Measurements from ENCODE around the gene CYP39A1.
"Not testable (repeated sequence)": the region's sequence is repeated elsewhere in the genome, so short reads cannot be mapped to it uniquely, and the experiment has no call there.

Gene CYP39A1

GRCh38 chr6:46651006-46651405, 1.6 kb downstream of the CYP39A1 start:
- FAIRE-seq (no peak), DNase-seq (ENCODE audit: extremely low spot score, insufficient read length, low read depth) (no peak)

GRCh38 chr6:46648869-46649492, 3.6 kb downstream of the CYP39A1 start:
- DNase-seq (ENCODE audit: extremely low spot score, insufficient read length, low read depth) (no peak), FAIRE-seq (no peak)

- not testable (repeated sequence) for FAIRE-seq
Measured at GRCh38 chr6:46648108-46648507, 4.5 kb downstream of the CYP39A1 start.

GRCh38 chr6:46645265-46645664, 7.4 kb downstream of the CYP39A1 start:
- DNase-seq (ENCODE audit: extremely low spot score, insufficient read length, low read depth) = no peak
- no peak for FAIRE-seq

More at GRCh38 chr6:46648108-46648507, 4.5 kb downstream of the CYP39A1 start:
- DNase-seq (ENCODE audit: extremely low spot score, insufficient read length, low read depth) = not testable (repeated sequence)

GRCh38 chr6:46642928-46643751, 9.5 kb downstream of the CYP39A1 start:
- FAIRE-seq = no peak

GRCh38 chr6:46638650-46639049, 14.0 kb downstream of the CYP39A1 start:
- DNase-seq (ENCODE audit: extremely low spot score, insufficient read length, low read depth) (no peak), FAIRE-seq (no peak)

More at GRCh38 chr6:46642928-46643751, 9.5 kb downstream of the CYP39A1 start:
- DNase-seq (ENCODE audit: extremely low spot score, insufficient read length, low read depth) = no peak

- FAIRE-seq = no peak
- DNase-seq (ENCODE audit: extremely low spot score, insufficient read length, low read depth) = no peak
Measured at GRCh38 chr6:46637933-46638332, 14.7 kb downstream of the CYP39A1 start.

GRCh38 chr6:46637145-46637544, 15.5 kb downstream of the CYP39A1 start:
- FAIRE-seq (no peak), DNase-seq (ENCODE audit: extremely low spot score, insufficient read length, low read depth) (no peak)

- no peak for FAIRE-seq
Measured at GRCh38 chr6:46635462-46635861, 17.2 kb downstream of the CYP39A1 start.

GRCh38 chr6:46632053-46632452, 20.6 kb downstream of the CYP39A1 start:
- FAIRE-seq = no peak
- no peak for DNase-seq (ENCODE audit: extremely low spot score, insufficient read length, low read depth)

More at GRCh38 chr6:46635462-46635861, 17.2 kb downstream of the CYP39A1 start:
- DNase-seq (ENCODE audit: extremely low spot score, insufficient read length, low read depth) = no peak

- FAIRE-seq (no peak), DNase-seq (ENCODE audit: extremely low spot score, insufficient read length, low read depth) (no peak)
Measured at GRCh38 chr6:46629691-46630090, 22.9 kb downstream of the CYP39A1 start.

GRCh38 chr6:46628976-46629375, 23.6 kb downstream of the CYP39A1 start:
- no peak for FAIRE-seq

GRCh38 chr6:46628498-46628897, 24.1 kb downstream of the CYP39A1 start:
- FAIRE-seq = no peak
- DNase-seq (ENCODE audit: extremely low spot score, insufficient read length, low read depth) = no peak

More at GRCh38 chr6:46628976-46629375, 23.6 kb downstream of the CYP39A1 start:
- DNase-seq (ENCODE audit: extremely low spot score, insufficient read length, low read depth) = no peak

GRCh38 chr6:46626976-46627375, 25.6 kb downstream of the CYP39A1 start:
- FAIRE-seq (no peak), DNase-seq (ENCODE audit: extremely low spot score, insufficient read length, low read depth) (no peak)

- peak; percentile 85 for FAIRE-seq
- DNase-seq (ENCODE audit: extremely low spot score, insufficient read length, low read depth) = no peak
Measured at GRCh38 chr6:46626228-46626909, 26.2 kb downstream of the CYP39A1 start.

GRCh38 chr6:46618726-46619125, 33.9 kb downstream of the CYP39A1 start:
- FAIRE-seq = no peak
- DNase-seq (ENCODE audit: extremely low spot score, insufficient read length, low read depth) = no peak

GRCh38 chr6:46612645-46613044, 40.0 kb downstream of the CYP39A1 start:
- FAIRE-seq (no peak), DNase-seq (ENCODE audit: extremely low spot score, insufficient read length, low read depth) (no peak)

- FAIRE-seq = no peak
- no peak for DNase-seq (ENCODE audit: extremely low spot score, insufficient read length, low read depth)
Measured at GRCh38 chr6:46610862-46611553, 41.6 kb downstream of the CYP39A1 start.

GRCh38 chr6:46606338-46606737, 46.3 kb downstream of the CYP39A1 start:
- FAIRE-seq (no peak), DNase-seq (ENCODE audit: extremely low spot score, insufficient read length, low read depth) (no peak)
